NB4 (cell line): Measurements from ENCODE around the gene C4orf50.

Experiments used
- POLR2A ChIP-seq: IDR thresholded peaks from 2 replicates; pipeline ENCODE4 v1.6.1; 2011; ENCODE audit warnings: mild to moderate bottlenecking; ENCODE audit not compliant: insufficient read length; ENCODE audit errors: extremely low read depth
- TF ChIP-seq, protein P1 (sequence below): IDR thresholded peaks from one replicate; pipeline ENCODE4 v1.5.1; 2012; ENCODE audit warnings: low read depth, low read length

DNA sequence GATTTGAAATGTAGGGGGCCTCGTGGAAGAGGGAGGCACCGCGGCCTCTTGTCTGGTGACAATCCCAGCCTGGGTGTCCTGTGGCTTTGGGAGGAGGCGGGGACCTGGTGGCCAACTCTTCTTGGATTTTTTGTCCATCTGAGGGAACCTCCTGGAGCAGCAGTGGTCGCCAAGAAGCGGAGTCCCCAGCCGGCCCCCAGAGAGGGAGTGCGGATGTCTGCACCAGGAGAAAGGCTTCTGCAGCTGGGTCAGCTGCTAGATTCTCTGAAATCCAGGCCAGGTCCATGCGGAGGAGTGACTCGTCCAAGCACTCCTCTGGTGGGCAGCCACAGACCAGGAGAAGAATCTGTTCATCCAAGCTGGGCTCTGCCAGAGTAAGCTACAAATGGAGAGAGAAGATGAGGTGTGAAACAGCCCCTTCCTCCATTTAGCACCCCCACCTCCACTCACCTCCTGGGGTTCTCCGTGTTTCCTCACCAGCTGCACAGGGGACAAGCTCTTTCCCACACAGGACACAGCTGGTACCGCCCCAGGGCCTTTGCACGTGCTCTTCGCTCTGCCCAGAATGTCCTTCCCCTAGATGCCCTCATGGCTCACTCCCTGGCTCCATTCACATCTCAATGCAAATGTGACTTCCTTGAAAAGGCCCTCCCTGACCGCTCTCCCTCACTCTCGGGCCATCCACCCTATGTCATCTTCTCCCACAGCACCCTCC, 27.6 kb downstream of the C4orf50 start:
- TF ChIP-seq, protein P1, sequence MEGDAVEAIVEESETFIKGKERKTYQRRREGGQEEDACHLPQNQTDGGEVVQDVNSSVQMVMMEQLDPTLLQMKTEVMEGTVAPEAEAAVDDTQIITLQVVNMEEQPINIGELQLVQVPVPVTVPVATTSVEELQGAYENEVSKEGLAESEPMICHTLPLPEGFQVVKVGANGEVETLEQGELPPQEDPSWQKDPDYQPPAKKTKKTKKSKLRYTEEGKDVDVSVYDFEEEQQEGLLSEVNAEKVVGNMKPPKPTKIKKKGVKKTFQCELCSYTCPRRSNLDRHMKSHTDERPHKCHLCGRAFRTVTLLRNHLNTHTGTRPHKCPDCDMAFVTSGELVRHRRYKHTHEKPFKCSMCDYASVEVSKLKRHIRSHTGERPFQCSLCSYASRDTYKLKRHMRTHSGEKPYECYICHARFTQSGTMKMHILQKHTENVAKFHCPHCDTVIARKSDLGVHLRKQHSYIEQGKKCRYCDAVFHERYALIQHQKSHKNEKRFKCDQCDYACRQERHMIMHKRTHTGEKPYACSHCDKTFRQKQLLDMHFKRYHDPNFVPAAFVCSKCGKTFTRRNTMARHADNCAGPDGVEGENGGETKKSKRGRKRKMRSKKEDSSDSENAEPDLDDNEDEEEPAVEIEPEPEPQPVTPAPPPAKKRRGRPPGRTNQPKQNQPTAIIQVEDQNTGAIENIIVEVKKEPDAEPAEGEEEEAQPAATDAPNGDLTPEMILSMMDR: no peak
- TF ChIP-seq POLR2A: no peak
